A673 (cell line): ENCODE measurements around the gene PARP8. TPM values are rescaled to one million over a fixed set of nuclear protein-coding genes. Genes with fewer than 3 reads are reported as not detected.

ENCODE experiments used
- BruUV-seq: library from RNA; stranded (reverse); fragments of 400-500 nt; replicated peaks from 2 replicates; lab custom pipeline; 2021; lab: Mats Ljungman, UMichigan
- CTCF ChIA-PET: fragments of 300-600 bp; sonication (Branson Sonifier 250); formaldehyde crosslinking; loops from one replicate; lab custom pipeline; 2022; ENCODE audit warnings: antibody characterized with exemption; lab: Charles Lee
- POLR2A ChIA-PET: fragments of 300-600 bp; sonication (Branson Sonifier 250); formaldehyde crosslinking; loops from one replicate; lab custom pipeline; 2022; ENCODE audit warnings: antibody characterized with exemption; ENCODE audit not compliant: low non-redundant PET; lab: Charles Lee
- DNase-seq: peaks from one replicate; pipeline ENCODE4 v3.0.0-alpha.2; 2015; ENCODE audit warnings: low spot score
- H3K27ac ChIP-seq: fragments of 200-600 bp; sonication (generic); 2 replicates; pipeline ENCODE4 v1.5.1; 2016; ENCODE audit warnings: mixed run types, low read depth, mild to moderate bottlenecking, mixed read lengths, antibody characterized with exemption, low read length; ENCODE audit not compliant: poor library complexity, severe bottlenecking
- H3K27me3 ChIP-seq: fragments of 200-600 bp; sonication (generic); replicated peaks from 2 replicates; pipeline ENCODE4 v1.6.1; 2017; ENCODE audit warnings: mixed run types, low read depth, mild to moderate bottlenecking, mixed read lengths, antibody characterized with exemption, low read length; ENCODE audit not compliant: insufficient read depth, poor library complexity
- H3K36me3 ChIP-seq: fragments of 200-600 bp; sonication (generic); 2 replicates; pipeline ENCODE4 v1.6.1; 2016; ENCODE audit warnings: mixed run types, mild to moderate bottlenecking, mixed read lengths, antibody characterized with exemption, low read length; ENCODE audit not compliant: insufficient read depth, poor library complexity, severe bottlenecking
- H3K4me1 ChIP-seq: fragments of 200-600 bp; sonication (generic); 2 replicates; pipeline ENCODE4 v1.6.1; 2017; ENCODE audit warnings: mixed run types, mild to moderate bottlenecking, mixed read lengths, antibody characterized with exemption, low read length; ENCODE audit not compliant: insufficient read depth, poor library complexity, severe bottlenecking
- H3K4me3 ChIP-seq: fragments of 200-600 bp; sonication (generic); 2 replicates; pipeline ENCODE4 v1.5.1; 2016; ENCODE audit warnings: low read depth, mixed run types, mild to moderate bottlenecking, mixed read lengths, low read length; ENCODE audit not compliant: poor library complexity, severe bottlenecking
- H3K9me3 ChIP-seq: fragments of 200-600 bp; sonication (generic); 2 replicates; pipeline ENCODE4 v1.6.1; 2016; ENCODE audit warnings: mixed run types, low read depth, mild to moderate bottlenecking, mixed read lengths, antibody characterized with exemption, low read length; ENCODE audit not compliant: poor library complexity, severe bottlenecking
- CTCF ChIP-seq: fragments of 300-800, 200-600 bp; sonication (generic); conservative IDR thresholded peaks from 2 replicates; pipeline ENCODE4 v1.5.1; 2017; ENCODE audit warnings: low read depth, mild to moderate bottlenecking, antibody characterized with exemption, low read length, moderate library complexity, mixed read lengths
- EZH2 ChIP-seq: fragments of 200-600 bp; sonication (generic); IDR thresholded peaks from 2 replicates; pipeline ENCODE4 v1.6.1; 2017; ENCODE audit warnings: borderline replicate concordance, low read depth, mild to moderate bottlenecking, mixed read lengths, antibody characterized with exemption, low read length; ENCODE audit not compliant: poor library complexity, severe bottlenecking
- intact Hi-C: fragments of 100-400 bp; cut with micrococcal nuclease; formaldehyde crosslinking; loops from one replicate; pipeline ENCODE4 v1.10.0; 2022; ENCODE audit not compliant: unreplicated experiment
- total RNA-seq: library from RNA; stranded (reverse); gene quantifications from 2 replicates; pipeline ENCODE4 v1.2.3, GENCODE V29; 2021

PARP8 gene
- total RNA-seq, 1 experiment from 2014 or later: 18.0 TPM

- H3K27me3 ChIP-seq: no peaks in the 10 kb centered on the region
- TF ChIP-seq EZH2: no peak
- no TSS peak for BruUV-seq
- DNase-seq: no peak
- no peaks in the 10 kb centered on the region for H3K36me3 ChIP-seq
- CTCF ChIA-PET: no interaction called here
- intact Hi-C loops: no loop called here
- no peaks in the 10 kb centered on the region for H3K9me3 ChIP-seq
- H3K27ac ChIP-seq: no peak overlapping the region
- H3K4me1 ChIP-seq: no peaks in the 10 kb centered on the region
- H3K4me3 ChIP-seq: no peak overlapping the region
- POLR2A ChIA-PET: no interaction called here
Observed at GRCh38 chr5:50855001-50855400, 188.6 kb downstream of the PARP8 start.

- no TSS peak for BruUV-seq
- no peaks in the 10 kb centered on the region for H3K9me3 ChIP-seq
- no peak overlapping the region for H3K27ac ChIP-seq
- CTCF ChIA-PET: no interaction called here
- no peak overlapping the region for H3K4me3 ChIP-seq
- no peak for DNase-seq
- intact Hi-C loops: no loop called here
- TF ChIP-seq CTCF: no peak
- TF ChIP-seq EZH2: no peak
- no peaks in the 10 kb centered on the region for H3K4me1 ChIP-seq
- no peaks in the 10 kb centered on the region for H3K36me3 ChIP-seq
- POLR2A ChIA-PET: no interaction called here
- H3K27me3 ChIP-seq: no peaks in the 10 kb centered on the region
Observed at GRCh38 chr5:50856401-50857119, 190.1 kb downstream of the PARP8 start.

GRCh38 chr5:50863534-50864170, 197.2 kb downstream of the PARP8 start:
- no peaks in the 10 kb centered on the region for H3K27me3 ChIP-seq
- CTCF ChIA-PET: no interaction called here
- POLR2A ChIA-PET: no interaction called here
- no TSS peak for BruUV-seq
- no peak overlapping the region for H3K27ac ChIP-seq
- TF ChIP-seq CTCF (no peak), EZH2 (no peak)
- intact Hi-C loops: no loop called here
- no peaks in the 10 kb centered on the region for H3K9me3 ChIP-seq
- DNase-seq: no peak
- no peaks in the 10 kb centered on the region for H3K36me3 ChIP-seq
- no peak overlapping the region for H3K4me3 ChIP-seq
- peaks cover 3% of the 10 kb centered on the region for H3K4me1 ChIP-seq
